ENCODE results near the gene PARVG.
A peak's percentile ranks its signal among the peaks of the same experiment; 100 is the strongest.

The PARVG gene

DNA sequence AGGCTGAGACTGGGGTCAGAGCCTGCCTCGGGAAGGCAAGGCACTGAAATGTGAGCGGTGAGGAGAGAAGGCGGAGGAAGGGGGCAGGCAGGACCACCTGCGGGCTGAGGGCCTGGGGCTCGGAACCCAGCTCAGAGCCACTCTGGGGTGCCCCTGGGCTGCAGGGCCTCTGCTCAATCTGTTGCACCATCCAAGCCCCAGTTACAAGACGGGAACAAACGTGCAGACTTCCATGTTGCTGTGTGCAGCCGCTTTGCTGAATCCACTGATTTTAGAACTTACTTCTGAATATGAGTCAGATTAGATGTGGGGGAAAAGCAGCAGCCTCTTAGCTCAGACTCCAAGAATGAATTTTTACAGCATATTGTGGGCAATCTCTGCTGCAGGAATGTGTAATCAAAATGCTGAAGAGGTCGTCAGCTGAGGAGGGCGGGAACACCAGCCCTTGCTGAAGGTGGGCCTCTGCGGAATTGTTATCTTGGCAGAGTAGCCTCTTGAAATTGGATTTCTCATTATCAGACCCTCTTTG, 21.6 kb downstream of the PARVG start:
- H3K9me2 ChIP-seq (replicated peaks; ENCODE audit: control insufficient read depth, low read length): no peaks in the 10 kb centered on the region
- no peaks in the 10 kb centered on the region for H3F3A ChIP-seq (ENCODE audit: control insufficient read depth, insufficient read depth)
- no peak overlapping the region for H3K4me3 ChIP-seq (ENCODE audit: low read length)
- H4K20me1 ChIP-seq (ENCODE audit: control insufficient read depth, insufficient read depth, low read depth, low read length): no peaks in the 10 kb centered on the region
- no peaks in the 10 kb centered on the region; the same call in 1 of the 2 replicates for H3K27me3 ChIP-seq (ENCODE audit: control insufficient read depth, low read length)
- no peaks in the 10 kb centered on the region for H3K9me3 ChIP-seq (ENCODE audit: control insufficient read depth, insufficient read depth, low read length)
- no peaks in the 10 kb centered on the region for H3K36me3 ChIP-seq (ENCODE audit: control insufficient read depth, low read length)
- H3K4me2 ChIP-seq (ENCODE audit: low read length): no peak overlapping the region
- no peak overlapping the region for H3K27ac ChIP-seq (ENCODE audit: low read depth, low read length)
- peaks cover 29% of the 10 kb centered on the region for H3K4me1 ChIP-seq (ENCODE audit: control insufficient read depth, low read length)
- H3K79me2 ChIP-seq (ENCODE audit: control insufficient read depth, low read length): no peaks in the 10 kb centered on the region
- TF ChIP-seq, protein P1, sequence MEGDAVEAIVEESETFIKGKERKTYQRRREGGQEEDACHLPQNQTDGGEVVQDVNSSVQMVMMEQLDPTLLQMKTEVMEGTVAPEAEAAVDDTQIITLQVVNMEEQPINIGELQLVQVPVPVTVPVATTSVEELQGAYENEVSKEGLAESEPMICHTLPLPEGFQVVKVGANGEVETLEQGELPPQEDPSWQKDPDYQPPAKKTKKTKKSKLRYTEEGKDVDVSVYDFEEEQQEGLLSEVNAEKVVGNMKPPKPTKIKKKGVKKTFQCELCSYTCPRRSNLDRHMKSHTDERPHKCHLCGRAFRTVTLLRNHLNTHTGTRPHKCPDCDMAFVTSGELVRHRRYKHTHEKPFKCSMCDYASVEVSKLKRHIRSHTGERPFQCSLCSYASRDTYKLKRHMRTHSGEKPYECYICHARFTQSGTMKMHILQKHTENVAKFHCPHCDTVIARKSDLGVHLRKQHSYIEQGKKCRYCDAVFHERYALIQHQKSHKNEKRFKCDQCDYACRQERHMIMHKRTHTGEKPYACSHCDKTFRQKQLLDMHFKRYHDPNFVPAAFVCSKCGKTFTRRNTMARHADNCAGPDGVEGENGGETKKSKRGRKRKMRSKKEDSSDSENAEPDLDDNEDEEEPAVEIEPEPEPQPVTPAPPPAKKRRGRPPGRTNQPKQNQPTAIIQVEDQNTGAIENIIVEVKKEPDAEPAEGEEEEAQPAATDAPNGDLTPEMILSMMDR (IDR thresholded peaks at IDR 0.05; ENCODE audit: low read depth, low read length, poor library complexity, severe bottlenecking): no peak
- TF ChIP-seq EZH2phosphoT487 (IDR thresholded peaks at IDR 0.05; ENCODE audit: borderline replicate concordance, low read length): no peak

DNA sequence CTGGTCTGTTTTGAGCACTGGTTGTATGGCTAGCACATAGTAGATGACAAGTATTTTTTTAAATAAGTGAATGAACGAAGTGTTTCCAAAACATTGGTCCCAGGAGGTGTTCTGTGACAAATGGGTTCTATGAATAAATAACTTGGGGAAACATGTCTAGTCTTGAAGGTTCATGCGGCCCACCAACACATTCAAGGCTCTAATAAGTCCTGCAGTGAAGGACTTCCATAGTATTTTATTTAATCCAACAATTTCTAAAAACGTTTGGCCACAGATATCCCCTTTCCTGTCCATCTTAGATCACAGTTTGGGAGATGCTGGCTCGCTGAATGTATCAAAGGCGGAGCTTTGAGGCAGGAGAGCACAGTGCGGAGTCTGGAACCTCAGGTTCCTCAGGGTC, 22.5 kb downstream of the PARVG start:
- no peaks in the 10 kb centered on the region for H3K9me3 ChIP-seq (ENCODE audit: control insufficient read depth, insufficient read depth, low read length)
- H3K27ac ChIP-seq (ENCODE audit: low read depth, low read length): no peak overlapping the region
- H3K79me2 ChIP-seq (ENCODE audit: control insufficient read depth, low read length): no peaks in the 10 kb centered on the region
- no peak overlapping the region for H3K4me2 ChIP-seq (ENCODE audit: low read length)
- no peaks in the 10 kb centered on the region; the same call in 1 of the 2 replicates for H3K27me3 ChIP-seq (ENCODE audit: control insufficient read depth, low read length)
- no peak for TF ChIP-seq EZH2phosphoT487 (IDR thresholded peaks at IDR 0.05; ENCODE audit: borderline replicate concordance, low read length)
- TF ChIP-seq, protein P1 (IDR thresholded peaks at IDR 0.05; ENCODE audit: low read depth, low read length, poor library complexity, severe bottlenecking): no peak
- H3K4me3 ChIP-seq (ENCODE audit: low read length): no peak overlapping the region
- no peaks in the 10 kb centered on the region for H4K20me1 ChIP-seq (ENCODE audit: control insufficient read depth, insufficient read depth, low read depth, low read length)
- peaks cover 37% of the 10 kb centered on the region for H3K4me1 ChIP-seq (ENCODE audit: control insufficient read depth, low read length)
- H3K36me3 ChIP-seq (ENCODE audit: control insufficient read depth, low read length): no peaks in the 10 kb centered on the region
- no peaks in the 10 kb centered on the region for H3K9me2 ChIP-seq (replicated peaks; ENCODE audit: control insufficient read depth, low read length)
- H3F3A ChIP-seq (ENCODE audit: control insufficient read depth, insufficient read depth): no peaks in the 10 kb centered on the region

DNA sequence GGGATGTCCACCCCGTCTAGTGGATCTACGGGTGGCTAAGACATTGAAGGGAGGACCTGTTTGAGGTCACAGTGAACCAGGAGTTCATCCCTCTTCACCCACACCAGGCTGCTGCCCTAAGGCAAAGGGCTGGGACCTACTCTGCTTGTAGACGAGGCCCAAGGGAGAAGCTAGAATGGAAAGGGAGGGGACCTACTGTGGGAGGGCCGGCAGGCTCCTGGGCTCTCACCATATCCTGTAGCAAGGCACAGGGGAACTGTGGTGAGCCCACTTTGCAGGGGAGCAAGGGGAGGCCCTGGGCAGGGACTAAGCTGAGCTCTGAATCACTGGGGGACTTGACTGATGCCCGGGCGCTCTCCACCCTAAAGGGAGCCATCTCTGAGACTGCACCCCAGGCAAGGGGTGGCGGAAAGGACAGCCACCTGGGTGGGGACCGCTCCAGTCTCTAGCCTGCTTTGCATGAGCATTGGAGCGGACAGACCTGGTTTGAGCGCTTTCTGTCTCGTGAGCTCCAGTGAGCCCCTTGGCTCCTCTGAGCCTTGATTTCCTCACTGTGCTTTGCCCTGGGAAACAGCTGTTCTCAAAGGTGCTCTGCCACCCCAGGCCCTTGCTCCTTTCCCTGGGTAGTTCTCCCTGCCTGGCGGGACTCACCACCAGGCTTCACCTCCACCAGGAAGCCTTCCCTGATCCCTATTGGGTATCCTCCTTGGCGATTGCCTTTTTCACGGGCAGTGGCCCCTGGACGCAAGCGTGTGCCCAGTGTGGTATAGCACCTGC, 24.2 kb downstream of the PARVG start:
- Histone ChIP-seq H3K4me3 (ENCODE audit: low read length) (peak overlapping the region; percentile 51), H4K20me1 (ENCODE audit: control insufficient read depth, insufficient read depth, low read depth, low read length) (no peaks in the 10 kb centered on the region), H3K4me2 (ENCODE audit: low read length) (peak overlapping the region; percentile 66), H3K36me3 (ENCODE audit: control insufficient read depth, low read length) (no peaks in the 10 kb centered on the region), H3K79me2 (ENCODE audit: control insufficient read depth, low read length) (no peaks in the 10 kb centered on the region), H3F3A (ENCODE audit: control insufficient read depth, insufficient read depth) (no peaks in the 10 kb centered on the region), H3K27me3 (ENCODE audit: control insufficient read depth, low read length) (no peaks in the 10 kb centered on the region), H3K27ac (ENCODE audit: low read depth, low read length) (0 out of 2 replicates have a peak overlapping the region, but pooled peaks have one; percentile 19), H3K9me2 (replicated peaks; ENCODE audit: control insufficient read depth, low read length) (no peaks in the 10 kb centered on the region), H3K4me1 (ENCODE audit: control insufficient read depth, low read length) (peaks cover 48% of the 10 kb centered on the region), H3K9me3 (ENCODE audit: control insufficient read depth, insufficient read depth, low read length) (peaks cover 4% of the 10 kb centered on the region; the same call in 1 of the 2 replicates)
- TF ChIP-seq, protein P1 (IDR thresholded peaks at IDR 0.05; ENCODE audit: low read depth, low read length, poor library complexity, severe bottlenecking): no peak
- TF ChIP-seq EZH2phosphoT487 (IDR thresholded peaks at IDR 0.05; ENCODE audit: borderline replicate concordance, low read length): no peak
